Muscle of leg (tissue), 11 donors: ENCODE measurements around the gene PSD2. TPM values are rescaled to one million over a fixed set of nuclear protein-coding genes. Genes with fewer than 3 reads are reported as not detected.

Experiments used
- DNase-seq: peaks from one replicate; pipeline ENCODE4 v3.0.0; 2013
- H3K27ac ChIP-seq: one replicate; pipeline ENCODE4 v1.5.1; 2013; ENCODE audit warnings: mild to moderate bottlenecking, low read length, control low read depth
- H3K27me3 ChIP-seq: one replicate; pipeline ENCODE4 v1.6.1; 2013; ENCODE audit warnings: low read length; ENCODE audit not compliant: control insufficient read depth, insufficient read depth
- H3K36me3 ChIP-seq: one replicate; pipeline ENCODE4 v1.6.1; 2013; ENCODE audit warnings: low read length; ENCODE audit not compliant: control insufficient read depth, insufficient read depth
- H3K4me1 ChIP-seq: one replicate; pipeline ENCODE4 v1.6.1; 2013; ENCODE audit warnings: low read length; ENCODE audit not compliant: control insufficient read depth, insufficient read depth
- H3K4me3 ChIP-seq: one replicate; pipeline ENCODE4 v1.5.1; 2013; ENCODE audit warnings: low read length, control low read depth
- H3K9me3 ChIP-seq: replicated peaks from 2 replicates; pipeline ENCODE4 v1.6.1; 2013; ENCODE audit warnings: low read depth, low read length; ENCODE audit not compliant: control insufficient read depth
- WGBS: methylation state at CpG from one replicate; pipeline ENCODE4 v1.1.5; 2013; ENCODE audit warnings: missing lambda C conversion rate; ENCODE audit not compliant: insufficient coverage; 5-methylcytosine and 5-hydroxymethylcytosine counted together
- polyA plus RNA-seq, 8 donors: library from polyadenylated mRNA; unstranded; fragments of 120-200 nt; gene quantifications; one replicate each; pipeline versions ENCODE4 v1.2.1 to v1.2.3, GENCODE V29; 2013; ENCODE audit warnings: inconsistent platforms in 1 of 8, low replicate concordance in 1 of 8; ENCODE audit not compliant: insufficient read length in 8 of 8, insufficient read depth in 1 of 8
- total RNA-seq: library from RNA; stranded (reverse); fragments of 120-200 nt; gene quantifications from one replicate; pipeline ENCODE4 v1.2.4, GENCODE V29; 2013

PSD2 gene
- total and polyA plus RNA-seq, 9 donors = 0.18 to 0.47 (median 0.31) TPM

- no peak for DNase-seq
- WGBS = 88% methylated on average over 13 of the region's 25 CpGs
- H3K9me3 ChIP-seq = no peaks in the 10 kb centered on the region
- H3K4me1 ChIP-seq = no peaks in the 10 kb centered on the region
- H3K27me3 ChIP-seq = peaks cover 14% of the 10 kb centered on the region
- H3K36me3 ChIP-seq = no peaks in the 10 kb centered on the region
- no peak overlapping the region for H3K27ac ChIP-seq
- H3K4me3 ChIP-seq = no peak overlapping the region
These were observed 17.5 kb downstream of the PSD2 start for GRCh38 chr5:139812836-139813805.

- 79% methylated on average over 12 of the region's 14 CpGs for WGBS
- Histone ChIP-seq H3K4me3 (no peak overlapping the region), H3K27ac (no peak overlapping the region), H3K27me3 (peaks cover 11% of the 10 kb centered on the region), H3K9me3 (peaks cover 3% of the 10 kb centered on the region), H3K36me3 (no peaks in the 10 kb centered on the region), H3K4me1 (no peaks in the 10 kb centered on the region)
- no peak for DNase-seq
These were observed 18.6 kb downstream of the PSD2 start for GRCh38 chr5:139814191-139814601.

- no peak overlapping the region for H3K27ac ChIP-seq
- DNase-seq = no peak
- H3K27me3 ChIP-seq = peaks cover 14% of the 10 kb centered on the region
- 81% methylated on average over 8 of the region's 11 CpGs for WGBS
- H3K4me3 ChIP-seq = no peak overlapping the region
- no peaks in the 10 kb centered on the region for H3K4me1 ChIP-seq
- H3K36me3 ChIP-seq = no peaks in the 10 kb centered on the region
- peaks cover 4% of the 10 kb centered on the region for H3K9me3 ChIP-seq
These were observed 19.2 kb downstream of the PSD2 start for GRCh38 chr5:139814704-139815280.

- DNase-seq = no peak
- no peak overlapping the region for H3K27ac ChIP-seq
- no peaks in the 10 kb centered on the region for H3K4me1 ChIP-seq
- no peak overlapping the region for H3K4me3 ChIP-seq
- no peaks in the 10 kb centered on the region for H3K36me3 ChIP-seq
- H3K9me3 ChIP-seq = peaks cover 4% of the 10 kb centered on the region
- whole genome bisulfite sequencing = 62% methylated on average over 11 of the region's 12 CpGs
- peaks cover 17% of the 10 kb centered on the region for H3K27me3 ChIP-seq
These were observed 21.0 kb downstream of the PSD2 start for GRCh38 chr5:139816566-139816965.

GRCh38 chr5:139817362-139817761, 21.8 kb downstream of the PSD2 start:
- Histone ChIP-seq H3K4me3 (no peak overlapping the region), H3K27me3 (peaks cover 17% of the 10 kb centered on the region), H3K9me3 (peaks cover 4% of the 10 kb centered on the region), H3K4me1 (no peaks in the 10 kb centered on the region), H3K36me3 (no peaks in the 10 kb centered on the region), H3K27ac (no peak overlapping the region)
- WGBS = 100% methylated on average over 4 of the region's 8 CpGs
- DNase-seq = no peak

- 85% methylated on average over 1 of the region's 3 CpGs for WGBS
- Histone ChIP-seq H3K27me3 (peaks cover 17% of the 10 kb centered on the region), H3K27ac (no peak overlapping the region), H3K4me3 (no peak overlapping the region), H3K9me3 (peaks cover 4% of the 10 kb centered on the region), H3K4me1 (no peaks in the 10 kb centered on the region), H3K36me3 (no peaks in the 10 kb centered on the region)
- DNase-seq = no peak
These were observed 22.4 kb downstream of the PSD2 start for GRCh38 chr5:139817970-139818369.

- Histone ChIP-seq H3K27ac (no peak overlapping the region), H3K9me3 (peaks cover 4% of the 10 kb centered on the region), H3K27me3 (peaks cover 20% of the 10 kb centered on the region), H3K4me1 (no peaks in the 10 kb centered on the region), H3K4me3 (no peak overlapping the region), H3K36me3 (no peaks in the 10 kb centered on the region)
- 50% methylated on average over 7 of the region's 7 CpGs for WGBS
- no peak for DNase-seq
These were observed 24.5 kb downstream of the PSD2 start for GRCh38 chr5:139820130-139820529.

- H3K4me3 ChIP-seq = no peak overlapping the region
- H3K36me3 ChIP-seq = no peaks in the 10 kb centered on the region
- no peak overlapping the region for H3K27ac ChIP-seq
- H3K9me3 ChIP-seq = peaks cover 4% of the 10 kb centered on the region
- H3K27me3 ChIP-seq = peaks cover 20% of the 10 kb centered on the region
- H3K4me1 ChIP-seq = no peaks in the 10 kb centered on the region
- no peak for DNase-seq
- 80% methylated on average over 2 of the region's 4 CpGs for WGBS
These were observed 25.0 kb downstream of the PSD2 start for GRCh38 chr5:139820606-139821005.

GRCh38 chr5:139821806-139822552, 26.4 kb downstream of the PSD2 start:
- Histone ChIP-seq H3K27me3 (peaks cover 21% of the 10 kb centered on the region), H3K4me3 (no peak overlapping the region), H3K27ac (no peak overlapping the region), H3K36me3 (no peaks in the 10 kb centered on the region), H3K9me3 (peaks cover 4% of the 10 kb centered on the region), H3K4me1 (no peaks in the 10 kb centered on the region)
- DNase-seq = no peak
- 92% methylated on average over 8 of the region's 11 CpGs for WGBS
